SK-N-SH treated with all-trans-retinoic acid at 6 μM for 48 hours (cell line): ENCODE results near the gene P3H1.

Experiments used
- ATAC-seq: fragments of 200-7000 bp; cut with Tn5 transposase; 3 replicates; pipeline ENCODE4 v1.9.1; 2020; ENCODE audit warnings: mild to moderate bottlenecking, moderate library complexity
- ARNTL ChIP-seq: fragments of 450-650 bp; formaldehyde crosslinking; IDR thresholded peaks from 2 replicates; pipeline ENCODE4 v1.5.0; 2020; ENCODE audit warnings: low read depth, mild to moderate bottlenecking, moderate library complexity, borderline replicate concordance
- BACH2 ChIP-seq: fragments of 250-450 bp; sonication (Bioruptor Pico); IDR thresholded peaks from 2 replicates; pipeline ENCODE4 v1.9.0; 2021; ENCODE audit warnings: mild to moderate bottlenecking, borderline replicate concordance
- CSDC2 ChIP-seq: fragments of 250-450 bp; sonication (Bioruptor Pico); IDR thresholded peaks from 2 replicates; pipeline ENCODE4 v1.5.0; 2020; ENCODE audit warnings: mild to moderate bottlenecking, moderate library complexity
- GLIS3 ChIP-seq: fragments of 250-450 bp; sonication (Bioruptor Pico); IDR thresholded peaks from 2 replicates; pipeline ENCODE4 v1.5.0; 2020; ENCODE audit warnings: mild to moderate bottlenecking, moderate library complexity
- ISL1 ChIP-seq: fragments of 250-450 bp; sonication (Bioruptor Pico); IDR thresholded peaks from 2 replicates; pipeline ENCODE4 v2.1.2; 2022; ENCODE audit warnings: mild to moderate bottlenecking, moderate library complexity
- OSR1 ChIP-seq: fragments of 250-450 bp; sonication (Bioruptor Pico); IDR thresholded peaks from 2 replicates; pipeline ENCODE4 v1.8.0; 2022; ENCODE audit warnings: moderate library complexity, mild to moderate bottlenecking, inconsistent platforms
- POU6F1 ChIP-seq: fragments of 250-450 bp; sonication (Bioruptor Pico); IDR thresholded peaks from 2 replicates; pipeline ENCODE4 v1.8.0; 2021; ENCODE audit warnings: low read depth, mild to moderate bottlenecking, moderate library complexity, borderline replicate concordance
- PPARA ChIP-seq: fragments of 250-450 bp; sonication (Bioruptor Pico); IDR thresholded peaks from 2 replicates; pipeline ENCODE4 v1.5.0; 2020; ENCODE audit warnings: mild to moderate bottlenecking, borderline replicate concordance
- SNAI2 ChIP-seq: fragments of 250-450 bp; sonication (Bioruptor Pico); IDR thresholded peaks from 2 replicates; pipeline ENCODE4 v1.5.0; 2020; ENCODE audit warnings: mild to moderate bottlenecking, moderate library complexity
- TCF4 ChIP-seq: fragments of 250-450 bp; sonication (Bioruptor Pico); IDR thresholded peaks from 2 replicates; pipeline ENCODE4 v1.8.0; 2021; ENCODE audit warnings: mild to moderate bottlenecking, moderate library complexity, borderline replicate concordance
- TOX ChIP-seq: fragments of 250-450 bp; sonication (Bioruptor Pico); IDR thresholded peaks from 2 replicates; pipeline ENCODE4 v1.8.0; 2021; ENCODE audit warnings: mild to moderate bottlenecking, moderate library complexity, borderline replicate concordance
- TSHZ2 ChIP-seq: fragments of 250-450 bp; sonication (Bioruptor Pico); IDR thresholded peaks from 2 replicates; pipeline ENCODE4 v1.5.0; 2020; ENCODE audit warnings: mild to moderate bottlenecking, moderate library complexity
- ZC3H10 ChIP-seq: fragments of 250-450 bp; sonication (Bioruptor Pico); IDR thresholded peaks from 2 replicates; pipeline ENCODE4 v1.5.1; 2021; ENCODE audit warnings: mild to moderate bottlenecking, moderate library complexity
- ZFP3 ChIP-seq: fragments of 250-450 bp; sonication (Bioruptor Pico); IDR thresholded peaks from 2 replicates; pipeline ENCODE4 v1.5.0; 2020; ENCODE audit warnings: mild to moderate bottlenecking, moderate library complexity
- ZFP30 ChIP-seq: fragments of 450-650 bp; formaldehyde crosslinking; IDR thresholded peaks from 2 replicates; pipeline ENCODE4 v1.5.0; 2022; ENCODE audit warnings: mild to moderate bottlenecking, moderate library complexity
- ZNF565 ChIP-seq: fragments of 450-650 bp; formaldehyde crosslinking; conservative IDR thresholded peaks from 2 replicates; pipeline ENCODE4 v1.5.0; 2020; ENCODE audit warnings: low read depth, mild to moderate bottlenecking, moderate library complexity
- ZNF70 ChIP-seq: fragments of 450-650 bp; formaldehyde crosslinking; IDR thresholded peaks from 2 replicates; pipeline ENCODE4 v1.5.0; 2020; ENCODE audit warnings: mild to moderate bottlenecking, moderate library complexity
- TF ChIP-seq, protein P1 (sequence below): fragments of 250-450 bp; sonication (Bioruptor Pico); IDR thresholded peaks from 2 replicates; pipeline ENCODE4 v1.8.0; 2020; ENCODE audit warnings: mild to moderate bottlenecking, moderate library complexity, borderline replicate concordance
- TF ChIP-seq, protein P2 (sequence below): fragments of 250-450 bp; sonication (Bioruptor Pico); IDR thresholded peaks from 2 replicates; pipeline ENCODE4 v1.5.1; 2020; ENCODE audit warnings: low read depth, mild to moderate bottlenecking, moderate library complexity

The P3H1 gene

GRCh38 chr1:42747125-42747524 is 19.7 kb downstream of the P3H1 start:
- TF ChIP-seq, protein P1, sequence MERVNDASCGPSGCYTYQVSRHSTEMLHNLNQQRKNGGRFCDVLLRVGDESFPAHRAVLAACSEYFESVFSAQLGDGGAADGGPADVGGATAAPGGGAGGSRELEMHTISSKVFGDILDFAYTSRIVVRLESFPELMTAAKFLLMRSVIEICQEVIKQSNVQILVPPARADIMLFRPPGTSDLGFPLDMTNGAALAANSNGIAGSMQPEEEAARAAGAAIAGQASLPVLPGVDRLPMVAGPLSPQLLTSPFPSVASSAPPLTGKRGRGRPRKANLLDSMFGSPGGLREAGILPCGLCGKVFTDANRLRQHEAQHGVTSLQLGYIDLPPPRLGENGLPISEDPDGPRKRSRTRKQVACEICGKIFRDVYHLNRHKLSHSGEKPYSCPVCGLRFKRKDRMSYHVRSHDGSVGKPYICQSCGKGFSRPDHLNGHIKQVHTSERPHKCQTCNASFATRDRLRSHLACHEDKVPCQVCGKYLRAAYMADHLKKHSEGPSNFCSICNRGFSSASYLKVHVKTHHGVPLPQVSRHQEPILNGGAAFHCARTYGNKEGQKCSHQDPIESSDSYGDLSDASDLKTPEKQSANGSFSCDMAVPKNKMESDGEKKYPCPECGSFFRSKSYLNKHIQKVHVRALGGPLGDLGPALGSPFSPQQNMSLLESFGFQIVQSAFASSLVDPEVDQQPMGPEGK (CRISPR knock-in tag): no peak
- no peak for TF ChIP-seq ARNTL (CRISPR knock-in tag)
- TF ChIP-seq ISL1 (CRISPR knock-in tag): no peak
- TF ChIP-seq ZC3H10 (CRISPR knock-in tag): no peak
- TF ChIP-seq, protein P2, sequence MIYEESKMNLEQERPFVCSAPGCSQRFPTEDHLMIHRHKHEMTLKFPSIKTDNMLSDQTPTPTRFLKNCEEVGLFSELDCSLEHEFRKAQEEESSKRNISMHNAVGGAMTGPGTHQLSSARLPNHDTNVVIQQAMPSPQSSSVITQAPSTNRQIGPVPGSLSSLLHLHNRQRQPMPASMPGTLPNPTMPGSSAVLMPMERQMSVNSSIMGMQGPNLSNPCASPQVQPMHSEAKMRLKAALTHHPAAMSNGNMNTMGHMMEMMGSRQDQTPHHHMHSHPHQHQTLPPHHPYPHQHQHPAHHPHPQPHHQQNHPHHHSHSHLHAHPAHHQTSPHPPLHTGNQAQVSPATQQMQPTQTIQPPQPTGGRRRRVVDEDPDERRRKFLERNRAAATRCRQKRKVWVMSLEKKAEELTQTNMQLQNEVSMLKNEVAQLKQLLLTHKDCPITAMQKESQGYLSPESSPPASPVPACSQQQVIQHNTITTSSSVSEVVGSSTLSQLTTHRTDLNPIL: no peak
- TF ChIP-seq SNAI2 (CRISPR knock-in tag): no peak
- no peak for TF ChIP-seq PPARA (CRISPR knock-in tag)
- no peak for TF ChIP-seq TSHZ2 (CRISPR knock-in tag)
- TF ChIP-seq CSDC2 (CRISPR knock-in tag): no peak
- TF ChIP-seq BACH2 (CRISPR knock-in tag): no peak
- no peak for TF ChIP-seq ZFP3 (CRISPR knock-in tag)
- ATAC-seq: peak; percentile 73

GRCh38 chr1:42746436-42747105 is 20.3 kb downstream of the P3H1 start:
- no peak for ATAC-seq
- TF ChIP-seq POU6F1 (CRISPR knock-in tag) (no peak), CSDC2 (CRISPR knock-in tag) (no peak), ZNF565 (no peak)
- TF ChIP-seq, protein P1 (CRISPR knock-in tag): no peak
- TF ChIP-seq, all 23 proteins: peak for 0

- ATAC-seq: no peak
- TF ChIP-seq SNAI2 (CRISPR knock-in tag): no peak
- TF ChIP-seq TOX (CRISPR knock-in tag): no peak
- no peak for TF ChIP-seq CSDC2 (CRISPR knock-in tag)
- no peak for TF ChIP-seq OSR1
- no peak for TF ChIP-seq ARNTL (CRISPR knock-in tag)
- no peak for TF ChIP-seq PPARA (CRISPR knock-in tag)
- no peak for TF ChIP-seq ZNF70 (CRISPR knock-in tag)
- TF ChIP-seq ZNF565: no peak
- no peak for TF ChIP-seq POU6F1 (CRISPR knock-in tag)
- no peak for TF ChIP-seq ISL1 (CRISPR knock-in tag)
- no peak for TF ChIP-seq GLIS3 (CRISPR knock-in tag)
- TF ChIP-seq, protein P2: no peak
- TF ChIP-seq ZFP30 (CRISPR knock-in tag): no peak
- TF ChIP-seq, protein P1 (CRISPR knock-in tag): no peak
- no peak for TF ChIP-seq TCF4
These were observed 21.0 kb downstream of the P3H1 start for GRCh38 chr1:42745851-42746250.
